SHP77 treated with DMSO at 0.1 percent for 48 hours (cell line): ENCODE results near the gene RSPH3.
A peak's percentile ranks its signal among the peaks of the same experiment; 100 is the strongest.
"Not testable (repeated sequence)": the region's sequence is repeated elsewhere in the genome, so short reads cannot be mapped to it uniquely, and the experiment has no call there.

Source experiments
- DNase-seq: peaks from one replicate; lab custom pipeline; 2025; lab: John Stamatoyannopoulos, UW

RSPH3 gene

DNA sequence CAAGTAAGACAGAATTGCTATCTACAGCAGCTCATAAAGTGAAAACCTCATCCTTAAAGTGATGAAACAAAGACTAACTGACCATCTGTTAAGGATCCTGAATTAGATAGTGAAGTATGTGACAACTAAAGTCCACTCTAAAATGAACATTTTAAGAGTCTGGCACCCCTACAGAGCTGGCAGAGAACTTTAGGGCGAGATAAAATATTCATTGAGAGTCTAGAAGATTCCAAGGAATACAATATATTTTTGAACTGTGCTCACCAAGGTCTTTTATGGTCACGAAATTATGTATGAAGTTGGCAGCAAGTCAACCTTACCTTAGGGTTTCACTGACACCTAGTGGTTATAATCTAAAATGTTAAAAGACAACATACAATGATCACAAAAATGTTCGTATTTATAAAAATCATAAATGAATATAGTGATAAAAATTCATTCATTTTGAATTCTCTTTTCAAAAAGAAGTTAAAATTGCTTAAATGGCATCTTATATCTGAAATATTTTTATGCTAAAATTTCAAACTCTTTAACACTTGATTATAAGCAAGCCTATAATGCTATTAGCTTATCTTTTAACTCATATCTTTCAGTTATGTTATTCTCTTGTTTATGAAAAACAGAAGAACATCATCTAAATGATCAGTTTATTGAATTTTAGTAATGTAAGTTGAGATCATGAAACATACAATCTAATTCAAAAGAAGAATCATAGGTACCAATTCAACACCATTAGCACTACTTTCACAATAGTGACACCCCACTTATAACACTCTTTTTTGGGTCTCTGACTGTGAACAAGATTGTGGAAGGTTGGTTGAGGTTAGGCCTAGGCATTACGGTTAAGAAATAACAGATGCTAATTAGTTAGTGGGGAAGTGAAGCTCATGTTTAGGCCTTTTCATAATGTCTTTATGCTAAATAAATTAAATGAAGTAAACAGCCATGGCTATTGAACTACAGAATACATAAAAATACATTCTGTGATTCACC is 27.5 kb downstream of the RSPH3 start:
- DNase-seq: peak; percentile 27

DNA sequence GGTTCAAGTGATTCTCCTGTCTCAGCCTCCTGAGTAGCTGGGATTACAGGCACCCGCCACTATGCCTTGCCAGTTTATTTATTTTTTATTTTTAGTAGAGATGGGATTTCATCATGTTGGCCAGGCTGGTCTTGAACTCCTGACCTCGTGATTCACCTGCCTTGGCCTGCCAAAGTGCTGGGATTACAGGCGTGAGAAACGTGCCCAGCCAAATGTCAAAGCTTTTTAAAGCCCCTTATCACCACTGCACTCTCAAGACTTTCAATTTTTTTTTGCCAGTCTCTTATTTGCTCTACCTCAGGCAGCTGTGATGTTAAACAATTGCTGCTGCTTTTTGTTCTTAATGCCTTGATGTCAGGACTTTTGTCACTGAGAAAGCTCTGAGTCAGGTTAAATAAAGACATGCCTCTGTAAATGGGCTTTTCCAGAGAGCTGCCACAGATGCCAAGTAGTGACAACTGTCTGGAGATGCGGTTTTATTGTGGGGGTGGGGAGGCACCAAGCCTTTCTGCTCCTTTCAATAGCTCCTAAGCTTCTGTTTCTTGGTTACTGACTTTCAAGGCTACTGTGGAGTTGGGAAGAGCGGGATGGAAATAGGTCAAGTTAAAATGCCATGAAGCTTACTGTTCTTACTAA is 29.2 kb downstream of the RSPH3 start:
- DNase-seq: no peak

DNA sequence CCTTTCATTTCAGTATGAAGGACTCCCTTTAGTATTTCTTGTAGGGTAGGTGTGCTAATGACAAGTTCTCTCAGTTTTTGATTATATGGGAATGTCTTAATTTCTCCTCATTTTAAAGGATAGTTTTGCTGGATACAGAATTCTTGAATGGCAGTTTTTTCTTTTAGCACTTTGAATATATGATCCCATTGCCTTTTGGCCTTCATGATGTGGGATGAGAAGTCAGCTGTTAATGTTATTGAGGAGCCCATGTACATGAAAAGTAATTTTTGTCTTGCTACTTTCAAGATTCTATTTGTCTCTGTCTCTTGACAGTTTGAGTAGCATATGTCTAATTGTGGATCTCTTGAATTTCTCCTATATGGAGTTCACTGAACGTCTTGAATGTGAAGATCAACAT is 30.9 kb downstream of the RSPH3 start:
- no peak for DNase-seq

DNA sequence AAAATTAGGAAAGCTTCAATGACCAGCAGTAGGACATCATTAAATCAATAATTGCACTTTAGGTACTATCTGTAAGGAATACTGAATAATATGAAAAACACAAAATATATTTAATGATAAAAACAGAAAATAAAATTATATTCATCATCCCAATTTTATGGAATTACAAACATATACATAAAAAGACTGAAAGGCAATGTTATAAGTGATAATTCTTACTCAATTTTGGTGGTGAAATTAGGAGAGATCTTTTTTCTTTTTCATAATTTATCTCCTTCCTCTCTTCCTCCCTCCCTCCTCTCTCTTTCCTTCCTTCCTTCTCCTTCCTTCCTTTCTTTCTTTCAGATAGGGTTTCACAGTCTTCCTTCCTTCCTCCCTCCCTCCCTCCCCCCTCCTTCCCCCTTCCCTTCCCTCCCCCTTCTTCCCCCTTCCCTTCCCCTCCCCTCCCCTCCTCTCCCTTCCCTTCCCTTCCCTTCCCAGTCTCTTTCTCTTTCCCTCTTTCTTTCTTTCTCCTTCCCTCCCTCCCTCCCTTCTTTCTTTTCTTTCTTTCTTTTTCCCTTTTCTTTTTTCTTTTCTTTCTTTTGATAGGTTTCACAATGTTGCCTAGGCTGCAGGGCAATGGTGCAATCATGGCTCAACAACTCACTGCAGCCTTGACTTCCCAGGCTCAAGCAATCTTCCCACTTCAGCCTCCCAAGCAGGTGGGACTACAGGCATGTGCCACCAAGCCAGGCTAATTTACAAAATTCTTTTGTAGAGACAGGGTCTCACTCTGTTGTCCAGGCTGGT is 36.8 kb downstream of the RSPH3 start:
- no peak for DNase-seq

DNA sequence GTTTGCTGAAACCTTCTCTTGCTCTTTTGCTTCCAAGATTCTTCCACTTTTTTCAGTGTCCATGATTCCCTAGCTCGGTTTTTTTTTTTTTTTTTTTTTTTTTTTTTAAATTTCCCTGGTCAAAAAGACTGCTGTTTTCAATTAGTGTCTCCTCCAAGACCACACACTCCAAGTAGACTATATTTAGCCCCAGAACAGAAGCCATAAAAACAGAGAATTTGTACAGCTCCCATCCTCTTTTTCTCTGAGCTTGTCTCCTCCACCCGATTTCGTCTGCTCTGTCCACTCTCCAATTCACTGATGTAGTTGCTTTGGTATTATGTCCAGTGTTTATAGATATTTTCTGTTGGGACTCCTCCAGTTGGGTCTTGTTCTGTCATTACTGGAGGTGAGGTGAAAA is 37.6 kb downstream of the RSPH3 start:
- no peak for DNase-seq

DNA sequence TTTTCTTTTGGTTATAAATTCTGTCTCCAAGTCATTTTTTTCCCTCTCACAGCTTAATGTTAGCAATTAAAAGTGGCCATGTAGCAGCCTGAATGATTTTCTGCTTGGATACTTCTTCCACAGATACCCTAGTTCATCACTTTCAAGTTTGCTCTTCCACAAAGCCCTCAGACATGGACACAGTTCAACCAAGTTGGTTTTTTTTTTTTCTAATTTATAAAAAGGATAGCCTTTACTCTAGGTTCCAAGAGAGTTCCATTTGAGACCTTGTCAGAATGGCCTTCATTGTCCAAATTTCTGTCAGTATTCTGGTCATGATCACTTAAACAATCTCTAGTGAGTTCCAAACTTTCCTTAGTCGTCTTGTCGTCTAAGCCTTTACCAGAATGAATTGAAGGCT is 40.0 kb downstream of the RSPH3 start:
- no peak for DNase-seq

DNA sequence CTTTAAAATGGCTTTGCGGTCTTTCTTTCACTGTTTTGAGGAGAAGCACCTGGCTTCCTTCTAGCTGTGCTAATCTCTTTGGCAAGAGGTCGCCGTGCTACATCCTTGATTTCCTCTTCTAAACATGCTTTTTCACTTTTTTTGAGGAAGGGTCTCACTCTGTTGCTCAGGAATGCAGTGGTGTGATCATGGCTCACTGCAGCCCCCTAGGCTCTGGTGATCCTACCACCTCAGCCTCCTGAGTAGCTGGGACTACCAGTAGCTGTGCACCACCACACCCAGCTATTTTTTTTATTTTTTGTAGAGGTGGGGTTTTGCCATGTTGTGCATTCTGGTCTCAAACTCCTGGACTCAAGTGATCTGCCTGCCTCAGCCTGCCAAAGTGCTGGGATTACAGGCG is 40.5 kb downstream of the RSPH3 start:
- DNase-seq: no peak

DNA sequence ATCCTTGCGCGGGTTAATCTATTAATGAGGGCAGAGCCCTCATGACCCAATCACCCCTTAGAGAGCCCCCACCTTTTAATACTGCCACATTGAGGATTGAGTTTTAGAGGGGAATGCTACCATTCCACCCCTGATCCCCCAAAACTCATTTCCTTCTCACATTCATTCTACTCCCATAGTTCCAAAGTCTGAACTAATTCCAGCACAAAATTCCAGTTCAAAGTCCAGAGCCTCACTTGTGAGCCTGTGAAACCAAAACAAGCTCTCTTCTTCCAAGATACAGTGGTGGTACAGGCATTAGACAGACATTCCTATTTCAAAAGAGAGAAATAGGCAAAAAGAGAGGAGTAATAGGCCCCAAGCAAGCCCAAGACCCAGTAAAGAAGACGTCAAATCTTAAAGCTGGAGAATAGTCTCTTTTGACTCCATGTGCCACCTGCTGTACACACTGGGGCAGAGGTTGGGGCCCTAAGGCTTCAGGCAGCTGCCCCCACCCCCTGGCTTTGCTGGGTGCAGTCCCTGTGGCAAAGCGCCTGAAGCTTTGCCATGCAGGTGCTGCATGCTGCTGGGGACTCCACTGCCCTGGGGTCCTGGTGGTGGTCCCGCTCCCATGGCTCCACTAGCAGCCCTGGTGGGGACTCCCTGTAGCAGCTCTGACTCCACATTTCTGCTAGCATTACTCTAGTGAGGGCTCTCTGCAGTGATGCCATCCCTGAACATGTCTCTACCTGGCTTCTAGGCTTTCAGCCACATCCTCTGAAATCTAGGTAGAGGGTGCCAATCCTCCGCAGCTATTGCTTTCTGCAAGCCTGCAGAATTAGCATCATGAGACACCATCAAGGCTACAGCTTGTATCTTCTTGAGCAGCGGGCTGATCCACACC is 41.3 kb downstream of the RSPH3 start:
- DNase-seq: no peak

DNA sequence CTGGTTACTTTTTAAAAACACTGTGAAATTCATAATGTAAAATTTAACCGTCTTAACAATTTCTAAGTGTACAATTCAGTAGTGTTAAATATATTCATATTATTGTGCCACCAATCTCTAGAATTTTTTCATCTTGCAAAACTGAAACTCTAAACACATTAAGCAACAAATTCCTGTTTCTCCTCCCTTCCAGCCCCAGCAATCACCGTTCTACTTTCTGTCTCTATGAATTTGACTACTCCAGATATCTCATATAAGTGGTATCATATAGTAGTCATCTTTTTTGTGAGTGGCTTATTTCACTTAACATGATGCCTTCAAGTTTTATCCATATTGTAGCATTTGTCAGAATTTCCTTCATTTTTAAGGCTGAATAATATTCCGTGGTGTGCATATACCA is 44.7 kb downstream of the RSPH3 start:
- no peak for DNase-seq

DNA sequence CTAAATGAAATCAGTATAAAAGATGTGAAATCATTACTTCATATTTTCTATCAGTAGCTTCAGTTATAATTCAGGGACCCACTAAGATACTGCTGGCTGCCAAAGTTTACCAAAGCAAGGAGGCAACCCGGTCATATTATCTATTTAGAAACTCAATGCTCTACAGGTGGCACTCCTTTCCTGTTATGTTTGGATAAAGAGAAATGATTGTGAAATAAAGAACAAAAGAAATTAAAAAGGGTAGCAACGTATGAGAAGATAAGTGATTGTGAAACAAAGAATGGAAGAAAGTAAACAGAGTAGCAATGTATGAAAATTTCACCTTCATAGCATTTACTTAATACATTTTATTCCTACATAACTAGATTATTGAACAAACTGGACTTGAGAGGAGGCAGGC is 45.2 kb downstream of the RSPH3 start:
- DNase-seq: no peak

DNA sequence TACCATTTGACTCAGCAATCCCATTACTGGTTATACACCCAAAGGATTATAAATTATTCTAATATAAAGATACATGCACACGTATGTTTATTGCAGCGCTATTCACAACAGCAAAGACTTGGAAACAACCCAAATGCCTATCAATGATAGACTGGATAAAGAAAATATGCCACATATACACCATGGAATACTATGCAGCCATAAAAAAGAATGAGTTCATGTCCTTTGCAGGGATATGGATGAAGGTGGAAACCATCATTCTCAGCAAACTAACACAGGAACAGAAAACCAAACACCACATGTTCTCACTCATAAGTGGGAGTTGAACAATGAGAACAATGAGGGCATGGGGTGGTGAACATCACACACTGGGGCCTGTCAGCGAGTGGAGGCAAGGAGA is 48.0 kb downstream of the RSPH3 start:
- DNase-seq: not testable (repeated sequence)

DNA sequence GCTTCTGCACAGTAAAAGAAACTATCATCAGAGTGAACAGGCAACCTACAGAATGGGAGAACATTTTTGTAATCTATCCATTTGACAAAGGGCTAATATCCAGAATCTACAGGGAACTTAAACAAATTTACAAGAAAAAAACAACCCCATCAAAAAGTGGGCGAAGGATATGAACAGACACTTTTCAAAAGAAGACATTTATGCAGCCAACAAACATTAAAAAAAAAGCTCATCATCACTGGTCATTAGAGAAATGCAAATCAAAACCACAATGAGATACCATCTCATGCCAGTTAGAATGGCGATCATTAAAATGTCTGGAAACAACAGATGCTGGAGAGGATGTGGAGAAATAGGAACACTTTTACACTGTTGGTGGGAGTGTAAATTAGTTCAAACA is 48.4 kb downstream of the RSPH3 start:
- not testable (repeated sequence) for DNase-seq

DNA sequence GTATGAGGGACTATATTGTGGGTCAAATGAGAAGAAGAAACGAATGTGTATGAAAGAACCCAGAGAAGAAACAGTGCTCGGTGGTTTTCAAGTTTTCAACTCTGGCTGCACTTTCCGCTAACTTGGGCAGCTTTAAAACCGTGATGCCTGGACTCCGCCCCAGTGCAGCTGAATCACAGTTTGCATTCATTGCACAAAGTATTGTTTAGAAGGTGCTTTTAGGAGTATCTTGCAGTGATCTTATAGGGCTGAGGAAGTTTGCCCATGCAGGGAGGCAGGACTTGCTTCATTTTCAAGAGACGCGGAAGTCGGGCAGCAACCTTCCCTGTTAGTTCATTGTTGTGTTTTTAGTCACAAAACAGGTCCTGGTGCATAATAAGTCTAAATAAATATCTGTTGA is 52.7 kb downstream of the RSPH3 start:
- DNase-seq: no peak

DNA sequence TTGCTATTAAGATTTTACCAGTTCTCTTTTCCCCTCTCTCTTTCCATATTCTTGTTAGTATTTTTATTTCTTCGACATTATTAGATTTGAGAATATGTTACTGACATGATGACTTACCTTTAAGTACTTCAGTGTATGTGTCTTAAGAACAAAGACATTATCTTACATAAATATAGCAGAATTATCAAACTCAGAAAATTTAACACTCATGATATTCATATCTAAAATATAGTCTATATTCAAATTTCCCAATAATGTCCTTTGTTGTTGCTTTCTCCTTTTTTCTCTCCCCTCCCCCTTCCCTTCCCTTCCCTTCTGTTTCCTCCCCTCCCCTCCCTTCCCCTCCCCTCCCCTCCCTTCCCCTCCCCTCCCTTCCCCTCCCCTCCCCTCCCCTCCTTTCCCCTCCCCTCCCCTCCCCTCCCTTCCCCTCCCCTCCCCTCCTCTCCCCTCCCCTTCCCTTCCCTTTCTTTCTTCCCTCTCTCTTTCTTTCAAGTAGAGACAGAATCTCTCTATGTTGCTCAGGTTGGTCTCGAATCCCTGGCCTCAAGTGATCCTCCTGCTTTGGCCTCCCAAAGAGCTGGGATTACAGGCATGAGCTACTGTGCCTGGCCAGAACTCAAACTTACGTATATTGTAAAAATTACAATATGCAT is 56.5 kb downstream of the RSPH3 start:
- no peak for DNase-seq

DNA sequence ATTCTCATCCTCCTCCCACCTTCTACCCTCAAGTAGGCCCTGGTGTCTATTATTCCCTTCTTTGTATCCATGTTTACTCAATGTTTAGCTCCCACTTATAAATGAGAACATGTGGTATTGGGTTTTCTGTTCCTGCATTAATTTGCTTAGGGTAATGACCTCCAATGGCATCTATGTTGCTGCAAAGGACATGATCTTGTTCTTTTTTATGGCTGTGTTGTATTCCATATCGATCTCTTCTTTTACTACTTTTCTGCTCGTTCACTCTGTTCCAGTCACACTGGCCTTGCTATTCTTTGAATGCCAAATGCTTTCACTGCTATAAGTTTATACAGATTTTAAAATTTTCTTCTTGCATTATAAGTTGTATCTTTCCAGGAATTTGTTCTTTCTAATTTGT is 57.7 kb downstream of the RSPH3 start:
- no peak for DNase-seq

DNA sequence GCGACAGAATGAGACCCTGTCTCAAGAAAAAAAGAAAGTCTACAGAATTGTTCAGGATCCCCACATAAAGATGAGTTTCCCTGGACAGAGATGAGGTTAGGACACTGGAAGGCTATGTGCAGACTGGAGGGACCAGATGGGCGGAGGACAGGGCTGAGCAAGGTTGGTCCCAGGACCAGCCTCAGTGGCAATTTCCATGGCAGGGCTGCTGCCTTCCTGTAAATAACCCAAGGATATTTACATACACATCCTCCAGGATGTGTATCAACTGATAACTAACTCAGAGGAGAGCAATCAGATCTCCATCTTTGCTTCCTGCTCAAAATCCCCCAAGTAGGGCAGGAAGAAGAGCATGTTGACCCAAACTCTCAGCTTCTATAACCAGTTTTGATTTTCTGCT is 58.8 kb downstream of the RSPH3 start:
- DNase-seq: no peak

DNA sequence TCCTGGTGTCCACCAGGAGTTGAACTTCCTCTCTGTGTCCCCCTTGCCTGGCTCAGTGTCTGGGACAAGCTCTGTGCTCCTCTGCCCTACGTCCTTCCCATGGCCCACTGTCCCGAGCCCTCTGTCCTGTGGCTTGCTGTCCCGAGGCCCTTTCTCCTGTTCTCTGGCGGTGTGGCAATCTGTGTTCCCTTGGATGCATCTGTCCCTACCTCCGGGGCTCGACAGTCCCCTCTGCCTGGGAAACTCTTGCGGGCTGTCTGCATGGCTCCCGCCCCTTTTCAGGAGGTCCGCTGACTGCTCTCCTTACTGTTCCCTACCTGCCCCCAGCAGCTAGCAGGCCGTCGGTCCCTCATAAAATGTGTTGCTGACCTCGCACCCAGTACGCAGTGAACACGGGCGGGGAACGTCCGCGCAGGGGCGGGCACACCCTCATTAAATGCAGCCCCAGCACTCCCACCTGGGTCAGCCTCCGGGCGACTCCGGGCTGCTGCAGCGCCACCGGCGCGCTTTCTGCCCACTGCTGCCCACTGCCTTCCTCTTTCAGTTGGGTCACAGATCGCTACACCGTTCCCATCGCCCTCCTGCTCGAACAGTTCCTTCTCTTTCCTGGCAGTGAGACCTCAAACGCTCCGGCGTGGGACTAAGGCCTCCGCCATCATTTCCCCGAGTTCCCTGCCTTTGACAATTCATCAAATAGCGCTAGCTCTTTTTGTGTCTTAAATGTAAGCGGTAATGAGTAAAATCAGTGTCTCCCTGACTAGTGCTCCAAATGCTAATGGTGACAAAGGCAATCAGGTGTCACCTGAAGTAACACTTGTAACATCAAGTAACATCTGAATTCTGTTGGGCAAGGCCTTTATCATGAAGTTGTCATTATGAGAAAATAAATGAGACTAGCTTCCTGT is 60.5 kb downstream of the RSPH3 start:
- DNase-seq: no peak

DNA sequence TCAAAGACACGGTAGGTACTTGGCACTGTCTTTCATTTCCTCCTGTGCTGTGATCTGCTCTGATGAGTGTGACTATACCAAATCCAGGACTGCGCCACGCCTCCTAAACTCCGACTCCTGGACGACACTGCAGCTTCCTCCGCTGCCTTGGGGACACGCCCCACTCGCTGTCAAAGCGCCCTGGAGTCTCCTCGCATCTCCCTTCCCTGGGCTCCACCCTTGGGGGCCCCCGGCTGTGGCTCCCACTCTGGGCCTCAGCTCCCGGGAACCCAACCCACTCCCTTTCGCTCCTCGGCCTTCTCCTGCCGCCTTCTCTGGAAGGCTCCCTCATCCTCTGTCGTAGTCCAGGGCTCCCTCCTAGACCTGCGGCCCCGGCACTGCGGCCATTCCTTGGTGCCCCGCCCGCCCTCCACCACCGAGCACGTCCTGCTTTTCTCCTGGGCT is 61.2 kb downstream of the RSPH3 start:
- DNase-seq: no peak

DNA sequence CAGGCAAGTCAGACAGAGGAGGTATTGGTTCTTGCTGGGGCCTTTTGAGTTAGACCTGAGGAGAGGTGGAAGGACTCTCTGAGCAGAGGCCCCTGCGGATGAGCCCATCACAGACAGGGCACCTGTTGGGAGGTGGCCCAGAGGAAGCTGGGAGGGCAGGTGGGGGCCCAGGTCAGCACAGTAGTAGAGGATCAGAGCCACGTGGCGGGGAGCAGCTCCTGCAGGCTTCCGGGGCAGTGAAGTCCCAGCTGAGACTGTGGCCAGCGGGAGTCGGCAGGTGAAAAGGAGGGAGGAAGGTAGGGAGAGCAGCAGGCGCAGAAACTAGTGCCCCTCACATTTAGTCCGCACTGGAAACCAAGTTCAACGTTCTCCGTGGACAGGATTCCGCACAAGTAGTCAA is 61.8 kb downstream of the RSPH3 start:
- DNase-seq: no peak

DNA sequence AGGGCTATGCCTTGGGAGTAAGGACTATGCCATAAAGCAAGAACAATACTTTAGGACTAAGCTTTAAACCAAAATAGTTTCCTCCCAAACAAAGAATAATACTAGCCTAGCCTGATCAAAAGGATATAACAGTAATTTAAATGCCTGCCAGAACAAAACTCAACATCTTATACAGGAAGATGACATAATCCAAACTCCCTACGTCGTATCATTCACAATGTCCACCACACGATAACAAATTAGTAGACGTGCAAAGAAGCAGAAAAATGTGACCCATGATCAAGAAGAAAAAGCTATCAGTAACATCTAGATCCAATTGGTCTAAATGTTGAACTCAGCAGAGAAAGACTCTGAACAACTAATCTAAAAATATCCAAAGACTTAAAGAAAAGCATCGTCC is 65.8 kb downstream of the RSPH3 start:
- no peak for DNase-seq
